Prostate gland (tissue), 2 donors: Measurements from ENCODE around the gene STARD8.
"Not testable (repeated sequence)": the region's sequence is repeated elsewhere in the genome, so short reads cannot be mapped to it uniquely, and the experiment has no call there.

Experiments used
- POLR2A ChIP-seq: fragments of 450-650 bp; IDR thresholded peaks from one replicate; pipeline ENCODE4 v1.6.1; 2016; ENCODE audit warnings: antibody characterized with exemption, mild to moderate bottlenecking
- POLR2AphosphoS5 ChIP-seq: sonication (generic); formaldehyde crosslinking; IDR thresholded peaks from one replicate; pipeline ENCODE4 v1.6.1; 2017; ENCODE audit warnings: antibody characterized with exemption
- TF ChIP-seq, protein P1 (sequence below), 4 experiments: fragments of 200-600 bp in 2 of 4; fragments of 450-650 bp in 2 of 4; sonication (generic) in 2 of 4; IDR thresholded peaks; 1 replicate in 3 of 4; 2 replicates in 1 of 4; pipeline ENCODE4 v1.5.1; 2016 to 2019; ENCODE audit warnings: antibody characterized with exemption in 4 of 4, mild to moderate bottlenecking in 2 of 4, moderate library complexity in 2 of 4

DNA sequence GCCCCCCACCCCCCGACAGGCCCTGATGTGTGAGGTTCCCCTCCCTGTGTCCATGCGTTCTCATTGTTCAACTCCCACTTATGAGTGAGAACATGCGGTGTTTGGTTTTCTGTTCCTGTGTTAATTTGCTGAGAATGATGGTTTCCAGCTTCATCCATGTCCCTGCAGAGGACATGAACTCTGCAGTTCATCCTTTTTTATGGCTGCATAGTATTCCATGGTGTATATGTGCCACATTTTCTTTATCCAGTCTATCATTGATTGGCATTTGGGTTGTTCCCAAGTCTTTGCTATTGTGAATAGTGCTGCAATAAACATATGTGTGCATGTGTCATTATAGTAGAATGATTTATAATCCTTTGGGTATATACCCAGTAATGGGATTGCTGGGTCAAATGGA is 32.7 kb upstream of the STARD8 start:
- TF ChIP-seq, protein P1, sequence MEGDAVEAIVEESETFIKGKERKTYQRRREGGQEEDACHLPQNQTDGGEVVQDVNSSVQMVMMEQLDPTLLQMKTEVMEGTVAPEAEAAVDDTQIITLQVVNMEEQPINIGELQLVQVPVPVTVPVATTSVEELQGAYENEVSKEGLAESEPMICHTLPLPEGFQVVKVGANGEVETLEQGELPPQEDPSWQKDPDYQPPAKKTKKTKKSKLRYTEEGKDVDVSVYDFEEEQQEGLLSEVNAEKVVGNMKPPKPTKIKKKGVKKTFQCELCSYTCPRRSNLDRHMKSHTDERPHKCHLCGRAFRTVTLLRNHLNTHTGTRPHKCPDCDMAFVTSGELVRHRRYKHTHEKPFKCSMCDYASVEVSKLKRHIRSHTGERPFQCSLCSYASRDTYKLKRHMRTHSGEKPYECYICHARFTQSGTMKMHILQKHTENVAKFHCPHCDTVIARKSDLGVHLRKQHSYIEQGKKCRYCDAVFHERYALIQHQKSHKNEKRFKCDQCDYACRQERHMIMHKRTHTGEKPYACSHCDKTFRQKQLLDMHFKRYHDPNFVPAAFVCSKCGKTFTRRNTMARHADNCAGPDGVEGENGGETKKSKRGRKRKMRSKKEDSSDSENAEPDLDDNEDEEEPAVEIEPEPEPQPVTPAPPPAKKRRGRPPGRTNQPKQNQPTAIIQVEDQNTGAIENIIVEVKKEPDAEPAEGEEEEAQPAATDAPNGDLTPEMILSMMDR (IDR thresholded peaks at IDR 0.05): not testable (repeated sequence)
- not testable (repeated sequence) for TF ChIP-seq POLR2AphosphoS5, POLR2A
